HG02571 (cell line): Measurements from ENCODE around the gene RPL18A.

Experiments used
- ATAC-seq: cut with Tn5 transposase; IDR thresholded peaks from one replicate; pipeline ENCODE4 v1.9.1; 2021; ENCODE audit warnings: mild to moderate bottlenecking, moderate library complexity; ENCODE audit not compliant: unreplicated experiment

RPL18A gene

GRCh38 chr19:17908244-17908643, 48.5 kb downstream of the RPL18A start:
- ATAC-seq, result no peak

- no peak for ATAC-seq
Observed at GRCh38 chr19:17909003-17909732, 49.5 kb downstream of the RPL18A start.

GRCh38 chr19:17910791-17911360, 51.2 kb downstream of the RPL18A start:
- no peak for ATAC-seq
